Measurements from ENCODE around the gene SLC10A4.
A peak's percentile ranks its signal among the peaks of the same experiment; 100 is the strongest.
"Not testable (repeated sequence)": the region's sequence is repeated elsewhere in the genome, so short reads cannot be mapped to it uniquely, and the experiment has no call there.

Gene SLC10A4

GRCh38 chr4:48483006-48483776 lies at the start of gene SLC10A4:
Gene SLC10A4, plus strand, starts transcription at chr4:48483343. Its CDS starts 219 bp downstream, at chr4:48483562.
- DNase-seq (ENCODE audit: low spot score) = peak; percentile 33

GRCh38 chr4:48436318-48436717 lies 46.8 kb upstream of the SLC10A4 start:
- DNase-seq (ENCODE audit: low spot score) = no peak

- DNase-seq (ENCODE audit: low spot score) = no peak
Observed at GRCh38 chr4:48439988-48440387, 43.2 kb upstream of the SLC10A4 start.

GRCh38 chr4:48440914-48441313 lies 42.2 kb upstream of the SLC10A4 start:
- DNase-seq (ENCODE audit: low spot score) = not testable (repeated sequence)

GRCh38 chr4:48445704-48446103 lies 37.4 kb upstream of the SLC10A4 start:
- peak; percentile 25 for DNase-seq (ENCODE audit: low spot score)

- no peak for DNase-seq (ENCODE audit: low spot score)
Observed at GRCh38 chr4:48446642-48447041, 36.5 kb upstream of the SLC10A4 start.

GRCh38 chr4:48449151-48449550 lies 34.0 kb upstream of the SLC10A4 start:
- DNase-seq (ENCODE audit: low spot score) = no peak

- DNase-seq (ENCODE audit: low spot score) = no peak
Observed at GRCh38 chr4:48450740-48451139, 32.4 kb upstream of the SLC10A4 start.

- not testable (repeated sequence) for DNase-seq (ENCODE audit: low spot score)
Observed at GRCh38 chr4:48451656-48452055, 31.5 kb upstream of the SLC10A4 start.

GRCh38 chr4:48454591-48454990 lies 28.6 kb upstream of the SLC10A4 start:
- no peak for DNase-seq (ENCODE audit: low spot score)

GRCh38 chr4:48461000-48461399 lies 22.1 kb upstream of the SLC10A4 start:
- no peak for DNase-seq (ENCODE audit: low spot score)

GRCh38 chr4:48462363-48462762 lies 20.8 kb upstream of the SLC10A4 start:
- no peak for DNase-seq (ENCODE audit: low spot score)

- no peak for DNase-seq (ENCODE audit: low spot score)
Observed at GRCh38 chr4:48467442-48467841, 15.7 kb upstream of the SLC10A4 start.

- no peak for DNase-seq (ENCODE audit: low spot score)
Observed at GRCh38 chr4:48467891-48468290, 15.3 kb upstream of the SLC10A4 start.

- DNase-seq (ENCODE audit: low spot score) = no peak
Observed at GRCh38 chr4:48470137-48470536, 13.0 kb upstream of the SLC10A4 start.

- DNase-seq (ENCODE audit: low spot score) = no peak
Observed at GRCh38 chr4:48470570-48470969, 12.6 kb upstream of the SLC10A4 start.

- no peak for DNase-seq (ENCODE audit: low spot score)
Observed at GRCh38 chr4:48472794-48473193, 10.3 kb upstream of the SLC10A4 start.

GRCh38 chr4:48475770-48476169 lies 7.4 kb upstream of the SLC10A4 start:
- DNase-seq (ENCODE audit: low spot score) = no peak

GRCh38 chr4:48478273-48478672 lies 4.9 kb upstream of the SLC10A4 start:
- no peak for DNase-seq (ENCODE audit: low spot score)

GRCh38 chr4:48481581-48481980 lies 1.6 kb upstream of the SLC10A4 start:
- no peak for DNase-seq (ENCODE audit: low spot score)

- peak; percentile 33 for DNase-seq (ENCODE audit: low spot score)
Observed at GRCh38 chr4:48483777-48484493, 792 bp downstream of the SLC10A4 start.

GRCh38 chr4:48484494-48485168 lies 1.5 kb downstream of the SLC10A4 start:
- no peak for DNase-seq (ENCODE audit: low spot score)

- DNase-seq (ENCODE audit: low spot score) = no peak
Observed at GRCh38 chr4:48489683-48490011, 6.5 kb downstream of the SLC10A4 start.
